HEK293T (cell line): ENCODE data around the gene UTF1.

Source experiments
- CTCF ChIA-PET: fragments of 350-600 bp; formaldehyde crosslinking; extraction: SDS; loops from one replicate; lab custom pipeline; 2021; ENCODE audit warnings: antibody characterized with exemption, inconsistent platforms; lab: Yijun Ruan, JAX
- POLR2A ChIA-PET: fragments of 350-600 bp; formaldehyde crosslinking; extraction: SDS; loops from one replicate; lab custom pipeline; 2020; ENCODE audit warnings: antibody characterized with exemption, inconsistent platforms; lab: Yijun Ruan, JAX
- DNase-seq: peaks from one replicate; pipeline ENCODE4 v3.0.0; 2012; ENCODE audit warnings: mixed read lengths; ENCODE audit errors: extremely low spot score
- ARNT ChIP-seq: fragments of 450-650 bp; IDR thresholded peaks from 2 replicates; pipeline ENCODE4 v1.6.1; 2017; ENCODE audit warnings: mild to moderate bottlenecking
- BHLHE40 ChIP-seq: fragments of 450-650 bp; IDR thresholded peaks from 2 replicates; pipeline ENCODE4 v1.6.1; 2016; ENCODE audit warnings: mild to moderate bottlenecking, moderate library complexity, borderline replicate concordance
- CTBP1 ChIP-seq: fragments of 450-650 bp; IDR thresholded peaks from 2 replicates; pipeline ENCODE4 v1.6.1; 2016; ENCODE audit warnings: borderline replicate concordance
- ELF4 ChIP-seq: fragments of 450-650 bp; IDR thresholded peaks from 2 replicates; pipeline ENCODE4 v1.6.1; 2017; ENCODE audit warnings: antibody characterized with exemption
- FOXA1 ChIP-seq: fragments of 450-650 bp; IDR thresholded peaks from 2 replicates; pipeline ENCODE4 v1.6.1; 2016; ENCODE audit warnings: mild to moderate bottlenecking
- FOXK2 ChIP-seq: fragments of 450-650 bp; IDR thresholded peaks from 2 replicates; pipeline ENCODE4 v1.6.1; 2016; ENCODE audit warnings: mild to moderate bottlenecking
- FOXM1 ChIP-seq: fragments of 450-650 bp; IDR thresholded peaks from 2 replicates; pipeline ENCODE4 v1.6.1; 2017; ENCODE audit warnings: mild to moderate bottlenecking, borderline replicate concordance
- HDGF ChIP-seq: fragments of 450-650 bp; IDR thresholded peaks from 2 replicates; pipeline ENCODE4 v1.6.1; 2017; ENCODE audit warnings: antibody characterized with exemption, borderline replicate concordance
- L3MBTL2 ChIP-seq: fragments of 450-650 bp; conservative IDR thresholded peaks from 2 replicates; pipeline ENCODE4 v1.6.1; 2016; ENCODE audit warnings: mild to moderate bottlenecking
- LEF1 ChIP-seq: fragments of 450-650 bp; IDR thresholded peaks from 2 replicates; pipeline ENCODE4 v1.6.1; 2017; ENCODE audit warnings: mild to moderate bottlenecking, borderline replicate concordance
- NFRKB ChIP-seq: fragments of 450-650 bp; IDR thresholded peaks from 2 replicates; pipeline ENCODE4 v1.6.1; 2016; ENCODE audit warnings: mild to moderate bottlenecking, moderate library complexity
- PKNOX1 ChIP-seq: fragments of 450-650 bp; IDR thresholded peaks from 2 replicates; pipeline ENCODE4 v1.6.1; 2016
- SP1 ChIP-seq: fragments of 450-650 bp; IDR thresholded peaks from 2 replicates; pipeline ENCODE4 v1.6.1; 2017
- SUZ12 ChIP-seq: fragments of 450-650 bp; IDR thresholded peaks from 2 replicates; pipeline ENCODE4 v1.6.1; 2016; ENCODE audit warnings: mild to moderate bottlenecking
- TARDBP ChIP-seq: fragments of 450-650 bp; IDR thresholded peaks from 2 replicates; pipeline ENCODE4 v1.6.1; 2016
- ZNF384 ChIP-seq: fragments of 450-650 bp; IDR thresholded peaks from 2 replicates; pipeline ENCODE4 v1.6.1; 2016

The UTF1 gene

GRCh38 chr10:133267293-133267692 lies 37.3 kb downstream of the UTF1 start:
- ChIA-PET POLR2A (no interaction called here), CTCF (interaction anchor here (0.9 kb wide), 1 partner anchor 39 kb away, joined by 3 read pairs; no protein-coding TSS in a partner anchor)
- no peak for DNase-seq
- TF ChIP-seq HDGF (no peak), TARDBP (no peak), FOXK2 (no peak), BHLHE40 (no peak), NFRKB (no peak), L3MBTL2 (no peak), ARNT (no peak), ELF4 (no peak)

DNA sequence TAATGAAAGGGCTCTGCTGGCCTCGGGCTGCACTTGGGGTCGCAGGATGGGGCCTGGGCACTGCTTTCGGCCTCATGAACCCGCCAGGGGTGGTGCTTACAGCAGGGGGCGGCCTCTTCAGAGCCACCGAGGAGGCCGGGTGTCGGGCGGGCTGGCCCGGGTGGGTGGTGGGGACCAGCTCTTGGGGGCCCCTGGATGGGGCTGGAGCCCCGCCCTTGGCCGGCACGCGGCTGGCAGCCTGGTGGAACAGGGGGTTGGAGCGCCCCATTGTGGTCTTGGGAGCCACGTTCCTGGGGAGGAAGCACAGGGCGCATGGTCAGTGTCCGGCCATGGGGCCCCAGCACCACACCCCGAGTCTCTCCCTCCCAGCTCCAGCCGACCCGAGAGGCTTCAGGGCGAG lies 37.8 kb downstream of the UTF1 start:
- ChIA-PET CTCF (interaction anchor here (0.9 kb wide), 1 partner anchor 39 kb away, joined by 3 read pairs; no protein-coding TSS in a partner anchor), POLR2A (no interaction called here)
- no peak for DNase-seq
- TF ChIP-seq TARDBP (no peak), NFRKB (no peak), ELF4 (no peak), ZNF384 (no peak), PKNOX1 (no peak), HDGF (no peak), FOXM1 (no peak), FOXA1 (no peak), LEF1 (no peak), BHLHE40 (no peak), SP1 (no peak), SUZ12 (no peak), CTBP1 (no peak), ARNT (no peak), L3MBTL2 (no peak), FOXK2 (no peak)

- ChIA-PET CTCF (no interaction called here), POLR2A (no interaction called here)
- DNase-seq, result no peak
- no peak for TF ChIP-seq L3MBTL2
- TF ChIP-seq FOXA1, result no peak
- TF ChIP-seq PKNOX1, result no peak
- TF ChIP-seq ARNT, result no peak
- no peak for TF ChIP-seq ELF4
- TF ChIP-seq SP1, result no peak
- TF ChIP-seq FOXM1, result no peak
- TF ChIP-seq NFRKB, result no peak
- no peak for TF ChIP-seq HDGF
Observed at GRCh38 chr10:133268532-133268931, 38.5 kb downstream of the UTF1 start.

- POLR2A ChIA-PET, result no interaction called here
- TF ChIP-seq SP1, result no peak
- no peak for TF ChIP-seq FOXM1
- no peak for TF ChIP-seq ELF4
- no peak for TF ChIP-seq CTBP1
- TF ChIP-seq NFRKB, result no peak
- TF ChIP-seq ARNT, result no peak
- no peak for TF ChIP-seq LEF1
- TF ChIP-seq FOXA1, result no peak
- no peak for TF ChIP-seq ZNF384
- TF ChIP-seq SUZ12, result no peak
- TF ChIP-seq BHLHE40, result no peak
- no peak for TF ChIP-seq HDGF
- no peak for TF ChIP-seq TARDBP
- TF ChIP-seq FOXK2, result no peak
- TF ChIP-seq PKNOX1, result no peak
- no peak for TF ChIP-seq L3MBTL2
- CTCF ChIA-PET, result no interaction called here
- DNase-seq, result no peak
Observed at GRCh38 chr10:133269367-133269766, 39.4 kb downstream of the UTF1 start.

DNA sequence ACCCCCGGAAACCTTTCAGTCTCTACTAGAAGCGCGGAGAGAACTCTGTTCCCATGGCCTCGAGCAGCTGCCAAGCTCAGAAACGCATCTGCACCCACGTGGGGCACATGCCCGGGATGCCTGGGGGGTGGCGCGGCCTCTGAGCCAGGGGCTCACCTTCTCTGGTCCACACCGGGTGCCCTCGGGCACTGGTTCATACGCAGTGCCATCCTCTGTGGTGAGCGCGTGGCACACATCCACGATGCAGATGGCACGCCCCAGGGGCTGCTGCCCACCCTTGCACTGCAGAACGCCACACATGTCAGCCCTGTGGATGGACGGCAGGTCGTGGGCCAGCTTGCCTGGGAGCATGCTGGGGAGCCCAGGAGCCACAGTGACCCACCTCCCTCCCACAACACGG lies 40.2 kb downstream of the UTF1 start:
- no peak for TF ChIP-seq NFRKB
- TF ChIP-seq SP1, result no peak
- no peak for TF ChIP-seq TARDBP
- TF ChIP-seq ELF4, result no peak
- no peak for TF ChIP-seq LEF1
- CTCF ChIA-PET, result no interaction called here
- POLR2A ChIA-PET, result no interaction called here
- DNase-seq, result no peak

- ChIA-PET CTCF (no interaction called here), POLR2A (no interaction called here)
- no peak for DNase-seq
- no peak for TF ChIP-seq SUZ12
- TF ChIP-seq BHLHE40, result no peak
- TF ChIP-seq FOXM1, result no peak
- TF ChIP-seq FOXK2, result no peak
- no peak for TF ChIP-seq LEF1
- no peak for TF ChIP-seq HDGF
- TF ChIP-seq CTBP1, result no peak
- TF ChIP-seq ZNF384, result no peak
- TF ChIP-seq NFRKB, result no peak
- TF ChIP-seq SP1, result no peak
- TF ChIP-seq PKNOX1, result no peak
- no peak for TF ChIP-seq ARNT
Observed at GRCh38 chr10:133270773-133271297, 40.8 kb downstream of the UTF1 start.
